ENCODE results near the gene FRK.

DNA sequence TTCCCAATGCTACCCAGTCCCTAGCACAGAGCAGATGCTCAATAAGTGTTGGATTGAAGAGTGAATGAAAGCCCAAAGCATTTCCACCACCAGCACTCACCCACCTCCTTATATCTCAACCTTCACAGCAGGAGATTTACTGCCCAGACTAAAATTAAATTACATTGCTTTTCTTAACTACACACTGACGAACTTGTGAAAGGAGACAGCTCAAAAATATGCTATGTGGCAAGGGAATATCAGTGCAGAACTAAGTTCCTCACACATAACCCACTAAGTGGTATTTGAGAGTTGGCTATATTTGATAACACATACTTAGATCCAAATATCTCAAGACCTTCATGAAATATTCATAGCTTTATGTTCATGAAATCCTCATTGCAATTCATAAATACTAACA, 137.7 kb downstream of the FRK start:
- TF ChIP-seq, protein P1, sequence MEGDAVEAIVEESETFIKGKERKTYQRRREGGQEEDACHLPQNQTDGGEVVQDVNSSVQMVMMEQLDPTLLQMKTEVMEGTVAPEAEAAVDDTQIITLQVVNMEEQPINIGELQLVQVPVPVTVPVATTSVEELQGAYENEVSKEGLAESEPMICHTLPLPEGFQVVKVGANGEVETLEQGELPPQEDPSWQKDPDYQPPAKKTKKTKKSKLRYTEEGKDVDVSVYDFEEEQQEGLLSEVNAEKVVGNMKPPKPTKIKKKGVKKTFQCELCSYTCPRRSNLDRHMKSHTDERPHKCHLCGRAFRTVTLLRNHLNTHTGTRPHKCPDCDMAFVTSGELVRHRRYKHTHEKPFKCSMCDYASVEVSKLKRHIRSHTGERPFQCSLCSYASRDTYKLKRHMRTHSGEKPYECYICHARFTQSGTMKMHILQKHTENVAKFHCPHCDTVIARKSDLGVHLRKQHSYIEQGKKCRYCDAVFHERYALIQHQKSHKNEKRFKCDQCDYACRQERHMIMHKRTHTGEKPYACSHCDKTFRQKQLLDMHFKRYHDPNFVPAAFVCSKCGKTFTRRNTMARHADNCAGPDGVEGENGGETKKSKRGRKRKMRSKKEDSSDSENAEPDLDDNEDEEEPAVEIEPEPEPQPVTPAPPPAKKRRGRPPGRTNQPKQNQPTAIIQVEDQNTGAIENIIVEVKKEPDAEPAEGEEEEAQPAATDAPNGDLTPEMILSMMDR (conservative IDR thresholded peaks at IDR 0.05 in 1 of 2, IDR thresholded peaks at IDR 0.05 in 1 of 2; ENCODE audit: extremely low read depth in 1 of 2, insufficient read depth in 1 of 2, low read depth in 1 of 2, low read length in 2 of 2), result no peak
- no peak for TF ChIP-seq EZH2 (IDR thresholded peaks at IDR 0.05; ENCODE audit: borderline replicate concordance, low read length)
